OCI-M2 (cell line): ENCODE data around the gene ZDHHC20.

Experiments
- DNase-seq: peaks from one replicate; lab custom pipeline; 2025; ENCODE audit not compliant: unreplicated experiment; lab: John Stamatoyannopoulos, UW

The ZDHHC20 gene

GRCh38 chr13:21328201-21328600 is 130.9 kb downstream of the ZDHHC20 start:
- DNase-seq, result no peak

GRCh38 chr13:21326155-21327031 is 132.7 kb downstream of the ZDHHC20 start:
- no peak for DNase-seq

- no peak for DNase-seq
Measured at GRCh38 chr13:21324803-21325202, 134.3 kb downstream of the ZDHHC20 start.

GRCh38 chr13:21322988-21323387 is 136.1 kb downstream of the ZDHHC20 start:
- DNase-seq, result no peak
